Panc1 (cell line): ENCODE results near the gene ISYNA1.

ENCODE experiments used
- POLR2AphosphoS5 ChIP-seq: IDR thresholded peaks from 2 replicates; pipeline ENCODE4 v1.6.1; 2012; ENCODE audit warnings: mild to moderate bottlenecking, low read depth, low read length, moderate library complexity
- SIN3A ChIP-seq: IDR thresholded peaks from 2 replicates; pipeline ENCODE4 v1.6.1; 2012; ENCODE audit warnings: low read depth, mild to moderate bottlenecking, low read length, moderate library complexity, borderline replicate concordance; ENCODE audit not compliant: insufficient read depth
- TF ChIP-seq, protein P1 (sequence below): fragments of 450-650 bp; IDR thresholded peaks from 2 replicates; pipeline ENCODE4 v1.5.1; 2017; ENCODE audit warnings: mild to moderate bottlenecking

DNA sequence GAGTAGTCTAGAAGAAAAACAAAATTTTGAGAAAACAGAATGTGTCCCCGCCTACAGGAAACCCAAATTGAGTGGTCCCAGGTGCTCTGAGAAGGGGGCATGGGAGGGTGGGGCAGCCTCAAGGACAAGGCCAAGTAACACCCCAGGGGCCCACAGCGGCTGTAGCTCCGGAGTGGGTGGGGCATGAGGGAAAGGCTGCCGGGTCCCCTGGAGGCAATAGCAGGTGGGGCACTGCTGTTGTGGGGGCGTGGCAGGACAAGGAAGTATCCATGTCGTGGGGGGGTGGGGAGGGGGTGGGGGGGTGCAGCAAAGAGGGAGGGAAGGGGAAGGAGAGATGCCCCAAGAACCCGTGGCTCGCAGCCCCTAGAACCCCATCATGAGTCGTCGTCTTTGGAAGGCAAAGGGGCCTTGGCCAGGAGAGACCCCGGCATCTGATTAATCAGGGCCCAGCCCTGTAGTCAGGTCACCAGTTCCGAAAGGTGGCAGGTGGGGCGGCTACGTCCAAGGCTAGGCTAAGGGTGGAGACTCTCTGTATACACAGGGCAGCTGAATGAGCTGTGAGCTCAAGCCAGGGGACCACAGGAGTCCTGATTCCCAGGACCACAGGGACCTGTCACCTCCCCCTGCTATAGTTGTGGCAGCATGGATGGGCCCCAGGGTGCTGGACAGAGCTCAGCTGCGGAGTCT is 7.5 kb upstream of the ISYNA1 start:
- TF ChIP-seq POLR2AphosphoS5 (no peak), SIN3A (no peak)
- TF ChIP-seq, protein P1, sequence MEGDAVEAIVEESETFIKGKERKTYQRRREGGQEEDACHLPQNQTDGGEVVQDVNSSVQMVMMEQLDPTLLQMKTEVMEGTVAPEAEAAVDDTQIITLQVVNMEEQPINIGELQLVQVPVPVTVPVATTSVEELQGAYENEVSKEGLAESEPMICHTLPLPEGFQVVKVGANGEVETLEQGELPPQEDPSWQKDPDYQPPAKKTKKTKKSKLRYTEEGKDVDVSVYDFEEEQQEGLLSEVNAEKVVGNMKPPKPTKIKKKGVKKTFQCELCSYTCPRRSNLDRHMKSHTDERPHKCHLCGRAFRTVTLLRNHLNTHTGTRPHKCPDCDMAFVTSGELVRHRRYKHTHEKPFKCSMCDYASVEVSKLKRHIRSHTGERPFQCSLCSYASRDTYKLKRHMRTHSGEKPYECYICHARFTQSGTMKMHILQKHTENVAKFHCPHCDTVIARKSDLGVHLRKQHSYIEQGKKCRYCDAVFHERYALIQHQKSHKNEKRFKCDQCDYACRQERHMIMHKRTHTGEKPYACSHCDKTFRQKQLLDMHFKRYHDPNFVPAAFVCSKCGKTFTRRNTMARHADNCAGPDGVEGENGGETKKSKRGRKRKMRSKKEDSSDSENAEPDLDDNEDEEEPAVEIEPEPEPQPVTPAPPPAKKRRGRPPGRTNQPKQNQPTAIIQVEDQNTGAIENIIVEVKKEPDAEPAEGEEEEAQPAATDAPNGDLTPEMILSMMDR = no peak
